Measurements from ENCODE around the gene AR.

The AR gene

GRCh38 chrX:67718926-67719325 is 175.1 kb downstream of the AR start:
- no peak for TF ChIP-seq TCF12 (IDR thresholded peaks at IDR 0.05; ENCODE audit: low read depth)
- TF ChIP-seq CREB1 (IDR thresholded peaks at IDR 0.05; ENCODE audit: low read depth) = no peak
- no peak for TF ChIP-seq USF1 (IDR thresholded peaks at IDR 0.05)
- TF ChIP-seq EP300 (IDR thresholded peaks at IDR 0.05; ENCODE audit: borderline replicate concordance) = no peak
- TF ChIP-seq ZBTB7A (IDR thresholded peaks at IDR 0.05; ENCODE audit: low read depth) = no peak
- TF ChIP-seq NFIC (IDR thresholded peaks at IDR 0.05) = no peak
- TF ChIP-seq MAX (IDR thresholded peaks at IDR 0.05) = no peak
- no peak for TF ChIP-seq REST (IDR thresholded peaks at IDR 0.05; ENCODE audit: low read depth)
- TF ChIP-seq CEBPB (IDR thresholded peaks at IDR 0.05) = no peak
- TF ChIP-seq EGR1 (IDR thresholded peaks at IDR 0.05) = no peak
- no peak for TF ChIP-seq TAF1 (IDR thresholded peaks at IDR 0.05; ENCODE audit: low read depth)
- no peak for TF ChIP-seq TEAD4 (IDR thresholded peaks at IDR 0.05)
- no peak for TF ChIP-seq RAD21 (IDR thresholded peaks at IDR 0.05; ENCODE audit: low read depth)

- TF ChIP-seq MAX (IDR thresholded peaks at IDR 0.05) (no peak), TCF12 (IDR thresholded peaks at IDR 0.05; ENCODE audit: low read depth) (no peak), NFIC (IDR thresholded peaks at IDR 0.05) (no peak), REST (IDR thresholded peaks at IDR 0.05; ENCODE audit: low read depth) (no peak), TAF1 (IDR thresholded peaks at IDR 0.05; ENCODE audit: low read depth) (no peak), FOXM1 (IDR thresholded peaks at IDR 0.05; ENCODE audit: borderline replicate concordance, low read depth) (no peak), EP300 (IDR thresholded peaks at IDR 0.05; ENCODE audit: borderline replicate concordance) (no peak), RAD21 (IDR thresholded peaks at IDR 0.05; ENCODE audit: low read depth) (no peak), CEBPB (IDR thresholded peaks at IDR 0.05) (no peak), CREB1 (IDR thresholded peaks at IDR 0.05; ENCODE audit: low read depth) (no peak), EGR1 (IDR thresholded peaks at IDR 0.05) (no peak)
Measured at GRCh38 chrX:67720344-67720743, 176.5 kb downstream of the AR start.

GRCh38 chrX:67721321-67721720 is 177.5 kb downstream of the AR start:
- TF ChIP-seq RAD21 (IDR thresholded peaks at IDR 0.05; ENCODE audit: low read depth) (no peak), ZBTB7A (IDR thresholded peaks at IDR 0.05; ENCODE audit: low read depth) (no peak), EP300 (IDR thresholded peaks at IDR 0.05; ENCODE audit: borderline replicate concordance) (no peak), TAF1 (IDR thresholded peaks at IDR 0.05; ENCODE audit: low read depth) (no peak)

- TF ChIP-seq NFIC (IDR thresholded peaks at IDR 0.05) = no peak
- no peak for TF ChIP-seq CEBPB (IDR thresholded peaks at IDR 0.05)
- TF ChIP-seq ZBTB7A (IDR thresholded peaks at IDR 0.05; ENCODE audit: low read depth) = no peak
- no peak for TF ChIP-seq EGR1 (IDR thresholded peaks at IDR 0.05)
- TF ChIP-seq YY1 (IDR thresholded peaks at IDR 0.05; ENCODE audit: low read depth) = no peak
- no peak for TF ChIP-seq FOXM1 (IDR thresholded peaks at IDR 0.05; ENCODE audit: borderline replicate concordance, low read depth)
- TF ChIP-seq CREB1 (IDR thresholded peaks at IDR 0.05; ENCODE audit: low read depth) = no peak
- no peak for TF ChIP-seq RAD21 (IDR thresholded peaks at IDR 0.05; ENCODE audit: low read depth)
- no peak for TF ChIP-seq TEAD4 (IDR thresholded peaks at IDR 0.05)
- no peak for TF ChIP-seq USF1 (IDR thresholded peaks at IDR 0.05)
Measured at GRCh38 chrX:67723580-67724351, 179.9 kb downstream of the AR start.

GRCh38 chrX:67724359-67725110 is 180.7 kb downstream of the AR start:
- TF ChIP-seq FOXM1 (IDR thresholded peaks at IDR 0.05; ENCODE audit: borderline replicate concordance, low read depth) (no peak), TAF1 (IDR thresholded peaks at IDR 0.05; ENCODE audit: low read depth) (no peak), RAD21 (IDR thresholded peaks at IDR 0.05; ENCODE audit: low read depth) (no peak), REST (IDR thresholded peaks at IDR 0.05; ENCODE audit: low read depth) (no peak), YY1 (IDR thresholded peaks at IDR 0.05; ENCODE audit: low read depth) (no peak), ZBTB7A (IDR thresholded peaks at IDR 0.05; ENCODE audit: low read depth) (no peak), MAX (IDR thresholded peaks at IDR 0.05) (no peak), TEAD4 (IDR thresholded peaks at IDR 0.05) (no peak), EGR1 (IDR thresholded peaks at IDR 0.05) (no peak), TCF12 (IDR thresholded peaks at IDR 0.05; ENCODE audit: low read depth) (no peak), CEBPB (IDR thresholded peaks at IDR 0.05) (no peak), NFIC (IDR thresholded peaks at IDR 0.05) (no peak), EP300 (IDR thresholded peaks at IDR 0.05; ENCODE audit: borderline replicate concordance) (no peak), CREB1 (IDR thresholded peaks at IDR 0.05; ENCODE audit: low read depth) (no peak), USF1 (IDR thresholded peaks at IDR 0.05) (no peak)
